Stomach (tissue), 4 donors: ENCODE data around the gene NLGN1.

ENCODE experiments used
- CTCF ChIP-seq, 7 experiments: fragments of 450-650 bp in 4 of 7; fragments of 200-600 bp in 3 of 7; sonication (generic) in 3 of 7; IDR thresholded peaks; one replicate each; pipeline ENCODE4 v1.5.1; 2016 to 2019; ENCODE audit warnings: antibody characterized with exemption in 7 of 7, control low read depth in 2 of 7, mild to moderate bottlenecking in 1 of 7
- POLR2A ChIP-seq, 4 donors: fragments of 450-650 bp; IDR thresholded peaks; one replicate each; pipeline ENCODE4 v1.6.1; 2016; ENCODE audit warnings: antibody characterized with exemption in 4 of 4, control low read depth in 2 of 4, mild to moderate bottlenecking in 1 of 4, moderate library complexity in 1 of 4

- no peak for TF ChIP-seq POLR2A (IDR thresholded peaks at IDR 0.05)
- TF ChIP-seq CTCF (IDR thresholded peaks at IDR 0.05) = no peak
Observed at GRCh38 chr3:174060431-174060830, 662.9 kb downstream of the NLGN1 start.
